B cell (primary cell): ENCODE results near the gene KRTAP10-1. TPM values are rescaled to one million over a fixed set of nuclear protein-coding genes. Genes with fewer than 3 reads are reported as not detected.
"Not testable (repeated sequence)": the region's sequence is repeated elsewhere in the genome, so short reads cannot be mapped to it uniquely, and the experiment has no call there.

Experiments used
- ATAC-seq: fragments of 200-7000 bp; cut with Tn5 transposase; one replicate; pipeline ENCODE4 v1.10.0; 2021; ENCODE audit warnings: low read depth, mild to moderate bottlenecking, moderate number of reproducible peaks, moderate library complexity
- CTCF ChIA-PET: fragments of 350-600 bp; sonication (Branson Sonifier 250); formaldehyde crosslinking; loops from one replicate; lab custom pipeline; 2021; ENCODE audit warnings: antibody characterized with exemption, inconsistent platforms; lab: Charles Lee
- POLR2A ChIA-PET: fragments of 350-600 bp; sonication (Branson Sonifier 250); formaldehyde crosslinking; loops from one replicate; lab custom pipeline; 2021; ENCODE audit warnings: antibody characterized with exemption; lab: Charles Lee
- DNase-seq: peaks from one replicate; pipeline ENCODE4 v3.0.0; 2013
- H2AFZ ChIP-seq: 2 replicates; pipeline ENCODE4 v1.6.1; 2012; ENCODE audit warnings: mild to moderate bottlenecking, low read depth, low read length; ENCODE audit not compliant: insufficient read depth, poor library complexity, severe bottlenecking
- H3K27ac ChIP-seq, 2 donors: 1 replicate in 1 of 2; 2 replicates in 1 of 2; pipeline ENCODE4 v1.5.1; 2012 to 2013; ENCODE audit warnings: low read length in 2 of 2, mild to moderate bottlenecking in 2 of 2, moderate library complexity in 1 of 2
- H3K27me3 ChIP-seq, 4 experiments: fragments of 200-600 bp in 1 of 4; sonication (generic) in 1 of 4; replicated peaks in 1 of 4; 1 replicate in 2 of 4; 2 replicates in 2 of 4; pipeline versions ENCODE4 v1.6.1 to v1.7.0; 2013 to 2016; ENCODE audit warnings: low read length in 3 of 4, mild to moderate bottlenecking in 2 of 4, mixed read lengths in 1 of 4, moderate library complexity in 1 of 4; ENCODE audit not compliant: insufficient read depth in 4 of 4, control insufficient read depth in 3 of 4; ENCODE audit errors: control extremely low read depth in 1 of 4
- H3K36me3 ChIP-seq, 2 experiments: replicated peaks in 1 of 2; 1 replicate in 1 of 2; 2 replicates in 1 of 2; pipeline versions ENCODE4 v1.6.1 to v1.7.1; 2013; ENCODE audit warnings: low read length in 1 of 2; ENCODE audit not compliant: insufficient read depth in 2 of 2, control insufficient read depth in 1 of 2; ENCODE audit errors: control extremely low read depth in 1 of 2, extremely low read depth in 1 of 2
- H3K4me1 ChIP-seq, 2 donors: fragments of 200-600 bp in 1 of 2; sonication (generic) in 1 of 2; 1 replicate in 1 of 2; 2 replicates in 1 of 2; pipeline versions ENCODE4 v1.5.1 to v1.6.1; 2013 to 2017; ENCODE audit warnings: low read length in 2 of 2; ENCODE audit not compliant: control insufficient read depth in 2 of 2, insufficient read depth in 2 of 2
- H3K4me2 ChIP-seq: replicated peaks from 2 replicates; pipeline ENCODE3; 2012; ENCODE audit warnings: mild to moderate bottlenecking, low read depth, low read length; ENCODE audit not compliant: poor library complexity, severe bottlenecking
- H3K4me3 ChIP-seq, 5 experiments: fragments of 200-600 bp in 1 of 5; sonication (generic) in 1 of 5; 1 replicate in 3 of 5; 2 replicates in 2 of 5; pipeline versions ENCODE4 v1.5.1 to v1.7.0; 2011 to 2016; ENCODE audit warnings: low read length in 4 of 5, mild to moderate bottlenecking in 4 of 5, low read depth in 2 of 5, control low read depth in 1 of 5, moderate library complexity in 1 of 5; ENCODE audit not compliant: insufficient read depth in 1 of 5; ENCODE audit errors: control extremely low read depth in 1 of 5, extremely low read depth in 1 of 5
- H3K79me2 ChIP-seq: fragments of 200-600 bp; sonication (generic); one replicate; pipeline ENCODE4 v1.6.0; 2016; ENCODE audit warnings: low read length; ENCODE audit not compliant: control insufficient read depth, insufficient read depth
- H3K9ac ChIP-seq: fragments of 200-600 bp; sonication (generic); 2 replicates; pipeline ENCODE4 v1.6.1; 2017; ENCODE audit warnings: mild to moderate bottlenecking, low read length, moderate library complexity
- H3K9me3 ChIP-seq, 3 donors: one replicate each; pipeline versions ENCODE4 v1.6.1 to v1.7.1; 2013; ENCODE audit warnings: low read length in 2 of 3; ENCODE audit not compliant: control insufficient read depth in 2 of 3, insufficient read depth in 1 of 3; ENCODE audit errors: control extremely low read depth in 1 of 3
- H4K20me1 ChIP-seq: 2 replicates; pipeline ENCODE4 v1.6.0; 2012; ENCODE audit warnings: mild to moderate bottlenecking, low read length; ENCODE audit not compliant: insufficient read depth, control insufficient read depth, poor library complexity, severe bottlenecking
- H3K27ac Mint-ChIP-seq: one replicate; pipeline ENCODE4 v1.8.0; 2021; ENCODE audit warnings: mixed read lengths
- H3K27me3 Mint-ChIP-seq: one replicate; pipeline ENCODE4 v1.8.0; 2021; ENCODE audit warnings: mixed read lengths
- H3K4me1 Mint-ChIP-seq: one replicate; pipeline ENCODE4 v1.8.0; 2021; ENCODE audit warnings: mixed read lengths
- H3K4me3 Mint-ChIP-seq: one replicate; pipeline ENCODE4 v1.8.0; 2021; ENCODE audit warnings: mixed read lengths
- H3K9me3 Mint-ChIP-seq: one replicate; pipeline ENCODE4 v1.8.0; 2022; ENCODE audit warnings: mixed read lengths; ENCODE audit not compliant: insufficient read depth
- EZH2 ChIP-seq: IDR thresholded peaks from 2 replicates; pipeline ENCODE4 v1.6.1; 2012; ENCODE audit warnings: borderline replicate concordance, low read depth, mild to moderate bottlenecking, moderate library complexity, low read length; ENCODE audit not compliant: insufficient read depth, poor library complexity, severe bottlenecking
- WGBS: methylation state at CpG from one replicate; pipeline ENCODE4 v1.1.5; 2013; ENCODE audit warnings: missing lambda C conversion rate; ENCODE audit not compliant: insufficient coverage; 5-methylcytosine and 5-hydroxymethylcytosine counted together
- intact Hi-C: fragments of 100-400 bp; cut with micrococcal nuclease; formaldehyde crosslinking; loops from one replicate; pipeline ENCODE4 v1.10.0; 2022
- polyA plus RNA-seq: library from polyadenylated mRNA; depleted of rRNA; stranded (reverse); fragments of >200 nt; gene quantifications from 2 replicates; pipeline ENCODE4 v1.2.3, GENCODE V29; 2012
- total RNA-seq, 2 donors: library from RNA; stranded (reverse); fragments of 120-200 nt in 1 of 2; gene quantifications; 1 replicate in 1 of 2; 2 replicates in 1 of 2; pipeline versions ENCODE4 v1.2.3 to v1.2.4, GENCODE V29; 2013 to 2022
- TF ChIP-seq, protein P1 (sequence below): fragments of 200-600 bp; IDR thresholded peaks from one replicate; pipeline ENCODE4 v1.8.0; 2022; ENCODE audit warnings: antibody characterized with exemption, mild to moderate bottlenecking

KRTAP10-1 gene
- total and polyA plus RNA-seq, 2 donors (not counting 1 experiment from before 2014, with no cell fraction given), result not detected

DNA sequence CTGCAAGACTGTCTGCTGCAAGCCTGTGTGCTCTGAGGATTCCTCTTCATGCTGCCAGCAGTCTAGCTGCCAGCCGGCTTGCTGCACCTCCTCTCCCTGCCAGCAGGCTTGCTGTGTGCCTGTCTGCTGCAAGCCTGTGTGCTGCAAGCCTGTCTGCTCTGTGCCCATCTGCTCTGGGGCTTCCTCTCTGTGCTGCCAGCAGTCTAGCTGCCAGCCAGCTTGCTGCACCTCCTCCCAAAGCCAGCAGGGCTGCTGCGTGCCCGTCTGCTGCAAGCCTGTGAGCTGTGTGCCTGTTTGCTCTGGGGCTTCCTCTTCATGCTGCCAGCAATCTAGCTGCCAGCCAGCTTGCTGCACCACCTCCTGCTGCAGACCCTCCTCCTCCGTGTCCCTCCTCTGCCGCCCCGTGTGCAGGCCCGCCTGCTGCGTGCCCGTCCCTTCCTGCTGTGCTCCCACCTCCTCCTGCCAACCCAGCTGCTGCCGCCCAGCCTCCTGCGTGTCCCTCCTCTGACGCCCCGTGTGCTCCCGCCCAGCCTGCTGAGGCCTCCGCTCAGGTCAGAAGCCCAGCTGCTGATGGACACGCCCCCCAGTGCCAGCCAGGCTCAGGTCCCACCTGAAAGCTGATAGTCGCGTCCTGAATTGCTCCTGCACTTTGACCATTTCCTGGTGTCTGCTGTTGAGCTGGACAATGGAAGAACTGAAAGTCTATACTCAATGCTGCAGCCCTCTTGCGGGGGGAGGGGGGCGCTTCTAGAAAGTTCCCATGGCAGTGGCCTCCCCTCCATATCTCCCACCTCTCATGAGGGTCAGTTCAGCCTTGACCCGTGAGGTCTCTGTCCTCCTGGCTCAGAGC, 34.7 kb upstream of the KRTAP10-1 start:
- TF ChIP-seq, protein P1, sequence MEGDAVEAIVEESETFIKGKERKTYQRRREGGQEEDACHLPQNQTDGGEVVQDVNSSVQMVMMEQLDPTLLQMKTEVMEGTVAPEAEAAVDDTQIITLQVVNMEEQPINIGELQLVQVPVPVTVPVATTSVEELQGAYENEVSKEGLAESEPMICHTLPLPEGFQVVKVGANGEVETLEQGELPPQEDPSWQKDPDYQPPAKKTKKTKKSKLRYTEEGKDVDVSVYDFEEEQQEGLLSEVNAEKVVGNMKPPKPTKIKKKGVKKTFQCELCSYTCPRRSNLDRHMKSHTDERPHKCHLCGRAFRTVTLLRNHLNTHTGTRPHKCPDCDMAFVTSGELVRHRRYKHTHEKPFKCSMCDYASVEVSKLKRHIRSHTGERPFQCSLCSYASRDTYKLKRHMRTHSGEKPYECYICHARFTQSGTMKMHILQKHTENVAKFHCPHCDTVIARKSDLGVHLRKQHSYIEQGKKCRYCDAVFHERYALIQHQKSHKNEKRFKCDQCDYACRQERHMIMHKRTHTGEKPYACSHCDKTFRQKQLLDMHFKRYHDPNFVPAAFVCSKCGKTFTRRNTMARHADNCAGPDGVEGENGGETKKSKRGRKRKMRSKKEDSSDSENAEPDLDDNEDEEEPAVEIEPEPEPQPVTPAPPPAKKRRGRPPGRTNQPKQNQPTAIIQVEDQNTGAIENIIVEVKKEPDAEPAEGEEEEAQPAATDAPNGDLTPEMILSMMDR, result no peak
- TF ChIP-seq EZH2, result no peak
- Histone ChIP-seq H2AFZ (no peak overlapping the region), H3K4me3 (no peak overlapping the region), H3K4me2 (no peak overlapping the region), H3K27ac (no peak overlapping the region), H3K79me2 (no peaks in the 10 kb centered on the region), H3K9me3 (peaks cover 0 to 44% (median 11%) of the 10 kb centered on the region in 3 donors), H3K9ac (no peak overlapping the region), H4K20me1 (no peaks in the 10 kb centered on the region), H3K36me3 (no peaks in the 10 kb centered on the region), H3K27me3 (peaks cover 0 to 4% (median 0%) of the 10 kb centered on the region in 4 experiments), H3K4me1 (no peaks in the 10 kb centered on the region)
- intact Hi-C loops, result no loop called here
- Mint-ChIP-seq H3K9me3 (peaks cover 5% of the 10 kb centered on the region), H3K27me3 (peaks cover 30% of the 10 kb centered on the region), H3K27ac (no peak overlapping the region), H3K4me3 (no peak overlapping the region), H3K4me1 (no peaks in the 10 kb centered on the region)
- WGBS, result 51% methylated on average over 19 of the region's 21 CpGs
- CTCF ChIA-PET, result no interaction called here
- POLR2A ChIA-PET, result no interaction called here
- ATAC-seq, result no peak
- DNase-seq, result no peak

DNA sequence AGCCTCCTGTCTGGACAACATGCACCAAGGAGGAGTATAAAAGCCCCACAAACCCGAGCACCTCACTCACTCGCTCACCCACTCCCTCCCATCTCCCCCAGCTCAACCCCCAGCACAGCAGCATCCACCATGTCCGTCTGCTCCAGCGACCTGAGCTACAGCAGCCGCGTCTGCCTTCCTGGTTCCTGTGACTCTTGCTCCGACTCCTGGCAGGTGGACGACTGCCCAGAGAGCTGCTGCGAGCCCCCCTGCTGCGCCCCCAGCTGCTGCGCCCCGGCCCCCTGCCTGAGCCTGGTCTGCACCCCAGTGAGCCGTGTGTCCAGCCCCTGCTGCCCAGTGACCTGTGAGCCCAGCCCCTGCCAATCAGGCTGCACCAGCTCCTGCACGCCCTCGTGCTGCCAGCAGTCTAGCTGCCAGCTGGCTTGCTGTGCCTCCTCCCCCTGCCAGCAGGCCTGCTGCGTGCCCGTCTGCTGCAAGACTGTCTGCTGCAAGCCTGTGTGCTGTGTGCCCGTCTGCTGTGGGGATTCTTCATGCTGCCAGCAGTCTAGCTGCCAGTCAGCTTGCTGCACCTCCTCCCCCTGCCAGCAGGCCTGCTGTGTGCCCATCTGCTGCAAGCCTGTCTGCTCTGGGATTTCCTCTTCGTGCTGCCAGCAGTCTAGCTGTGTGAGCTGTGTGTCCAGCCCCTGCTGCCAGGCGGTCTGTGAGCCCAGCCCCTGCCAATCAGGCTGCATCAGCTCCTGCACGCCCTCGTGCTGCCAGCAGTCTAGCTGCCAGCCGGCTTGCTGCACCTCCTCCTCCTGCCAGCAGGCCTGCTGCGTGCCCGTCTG, 33.8 kb upstream of the KRTAP10-1 start, which contains the start of gene KRTAP10-4:
Gene KRTAP10-4 (plus strand): TSS at position 100 of the 827 bp plus-strand sequence. CDS start 30 bp downstream, at position 130.
- H3K36me3 ChIP-seq, ATAC-seq, H4K20me1 ChIP-seq, H3K9ac ChIP-seq, H3K27me3 ChIP-seq, H2AFZ ChIP-seq, H3K4me3 ChIP-seq, intact Hi-C loops, CTCF ChIA-PET, H3K4me1 Mint-ChIP-seq, H3K4me2 ChIP-seq, H3K27ac ChIP-seq, POLR2A ChIA-PET, H3K79me2 ChIP-seq, H3K4me3 Mint-ChIP-seq, H3K27ac Mint-ChIP-seq, DNase-seq, H3K9me3 Mint-ChIP-seq, H3K4me1 ChIP-seq: not testable (repeated sequence)
- H3K27me3 Mint-ChIP-seq, result peaks cover 33% of the 10 kb centered on the region
- 76% methylated on average over 14 of the region's 25 CpGs for WGBS
- peaks cover 0 to 35% (median 11%) of the 10 kb centered on the region in 3 donors for H3K9me3 ChIP-seq
